Astrocyte of the spinal cord (primary cell): ENCODE measurements around the gene LAMB1.
A peak's percentile ranks its signal among the peaks of the same experiment; 100 is the strongest.
"Not testable (repeated sequence)": the region's sequence is repeated elsewhere in the genome, so short reads cannot be mapped to it uniquely, and the experiment has no call there.

Experiments
- DNase-seq: peaks from one replicate; pipeline ENCODE4 v3.0.0; 2011; ENCODE audit warnings: low read depth, low spot score
- H3K4me3 ChIP-seq: 2 replicates; pipeline ENCODE4 v1.5.1; 2011; ENCODE audit warnings: low read depth, mild to moderate bottlenecking, low read length, moderate library complexity
- in situ Hi-C: cut with HindIII; loops from 2 replicates; pipeline ENCODE4 v1.10.0; 2017; ENCODE audit warnings: low sequenced_read_pairs
- TF ChIP-seq, protein P1 (sequence below): IDR thresholded peaks from 2 replicates; pipeline ENCODE4 v1.5.1; 2012; ENCODE audit warnings: low read depth, mild to moderate bottlenecking, low read length, inconsistent platforms

LAMB1 gene

DNA sequence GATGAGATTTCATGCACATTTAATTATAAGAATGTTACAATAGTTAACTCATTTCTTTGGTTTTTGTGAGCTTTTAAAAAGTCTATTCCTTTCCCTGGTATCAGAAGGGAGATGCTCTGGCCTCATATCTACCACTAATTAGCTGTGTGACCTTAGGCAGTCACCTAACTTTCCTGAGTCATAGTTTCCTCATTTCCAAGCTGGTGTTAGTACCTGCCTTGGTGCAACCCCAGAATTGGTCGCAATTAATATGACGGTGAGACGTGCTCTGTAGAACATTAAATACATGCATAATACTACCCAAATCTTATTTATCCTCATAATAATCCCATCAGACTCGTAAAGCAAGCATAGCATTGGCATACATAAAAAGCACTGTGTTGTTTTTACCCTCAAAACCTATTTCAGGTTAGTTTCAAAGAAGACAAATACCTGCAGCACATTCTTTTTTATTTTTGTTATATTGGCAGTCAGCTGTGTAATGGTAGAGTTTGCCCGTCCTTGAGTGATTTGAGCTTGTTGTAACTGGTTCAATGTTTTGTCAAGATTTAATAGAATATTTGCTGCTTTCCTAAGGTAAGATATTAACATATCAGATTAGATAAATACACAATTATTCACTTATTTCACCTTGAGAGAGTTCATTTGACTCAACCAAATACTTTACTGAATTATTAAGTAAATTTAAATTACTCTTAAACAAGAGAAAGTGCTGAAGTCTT is 31.0 kb upstream of the LAMB1 start:
- H3K4me3 ChIP-seq = no peak overlapping the region
- DNase-seq = no peak
- TF ChIP-seq, protein P1, sequence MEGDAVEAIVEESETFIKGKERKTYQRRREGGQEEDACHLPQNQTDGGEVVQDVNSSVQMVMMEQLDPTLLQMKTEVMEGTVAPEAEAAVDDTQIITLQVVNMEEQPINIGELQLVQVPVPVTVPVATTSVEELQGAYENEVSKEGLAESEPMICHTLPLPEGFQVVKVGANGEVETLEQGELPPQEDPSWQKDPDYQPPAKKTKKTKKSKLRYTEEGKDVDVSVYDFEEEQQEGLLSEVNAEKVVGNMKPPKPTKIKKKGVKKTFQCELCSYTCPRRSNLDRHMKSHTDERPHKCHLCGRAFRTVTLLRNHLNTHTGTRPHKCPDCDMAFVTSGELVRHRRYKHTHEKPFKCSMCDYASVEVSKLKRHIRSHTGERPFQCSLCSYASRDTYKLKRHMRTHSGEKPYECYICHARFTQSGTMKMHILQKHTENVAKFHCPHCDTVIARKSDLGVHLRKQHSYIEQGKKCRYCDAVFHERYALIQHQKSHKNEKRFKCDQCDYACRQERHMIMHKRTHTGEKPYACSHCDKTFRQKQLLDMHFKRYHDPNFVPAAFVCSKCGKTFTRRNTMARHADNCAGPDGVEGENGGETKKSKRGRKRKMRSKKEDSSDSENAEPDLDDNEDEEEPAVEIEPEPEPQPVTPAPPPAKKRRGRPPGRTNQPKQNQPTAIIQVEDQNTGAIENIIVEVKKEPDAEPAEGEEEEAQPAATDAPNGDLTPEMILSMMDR = no peak
- in situ Hi-C loops = no loop called here

DNA sequence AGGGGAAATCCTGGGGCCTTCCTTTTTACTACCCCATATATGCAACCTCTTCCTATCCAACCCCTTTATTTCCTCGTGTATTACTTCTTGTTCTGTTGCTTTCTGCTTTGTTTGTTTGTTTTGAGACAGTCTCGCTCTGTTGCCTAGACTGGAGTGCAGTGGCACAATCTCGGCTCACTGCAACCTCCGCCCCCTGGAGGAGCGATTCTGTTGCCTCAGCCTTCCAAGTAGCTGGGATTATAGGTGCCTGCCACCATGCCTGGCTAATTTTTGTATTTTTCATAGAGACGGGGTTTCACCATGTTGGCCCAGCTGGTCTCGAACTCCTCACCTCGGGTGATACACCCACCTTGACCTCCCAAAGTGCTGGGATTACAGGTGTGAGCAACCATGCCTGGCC is 30.3 kb upstream of the LAMB1 start:
- in situ Hi-C loops, H3K4me3 ChIP-seq, DNase-seq: not testable (repeated sequence)

- TF ChIP-seq, protein P1 = no peak
- in situ Hi-C loops = no loop called here
- no peak overlapping the region for H3K4me3 ChIP-seq
- peak; percentile 40 for DNase-seq
Measured at GRCh38 chr7:108030516-108030915, 27.6 kb upstream of the LAMB1 start.

- H3K4me3 ChIP-seq = no peak overlapping the region
- TF ChIP-seq, protein P1 = no peak
- DNase-seq = no peak
- in situ Hi-C loops = no loop called here
Measured at GRCh38 chr7:108029034-108029433, 26.1 kb upstream of the LAMB1 start.

DNA sequence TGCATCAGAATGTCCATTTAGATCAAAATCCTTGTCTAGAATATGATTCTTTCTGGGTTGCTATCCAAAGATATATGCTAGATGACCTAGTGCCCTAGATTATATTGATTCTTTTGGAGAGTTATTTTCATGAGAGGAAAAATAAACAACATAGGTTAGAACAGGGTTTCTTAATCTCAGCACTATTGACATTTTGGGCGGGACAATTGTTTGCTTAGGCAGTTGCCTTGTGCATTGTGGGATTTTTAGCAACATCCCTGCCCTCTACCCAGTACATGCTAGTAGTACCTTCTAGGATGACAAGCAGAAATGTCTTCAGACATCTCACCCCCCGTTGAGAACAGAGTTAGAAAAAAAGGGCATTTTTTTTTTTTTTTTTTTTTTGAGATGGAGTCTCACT is 25.1 kb upstream of the LAMB1 start:
- DNase-seq = no peak
- H3K4me3 ChIP-seq = no peak overlapping the region
- TF ChIP-seq, protein P1 = no peak
- in situ Hi-C loops = no loop called here

DNA sequence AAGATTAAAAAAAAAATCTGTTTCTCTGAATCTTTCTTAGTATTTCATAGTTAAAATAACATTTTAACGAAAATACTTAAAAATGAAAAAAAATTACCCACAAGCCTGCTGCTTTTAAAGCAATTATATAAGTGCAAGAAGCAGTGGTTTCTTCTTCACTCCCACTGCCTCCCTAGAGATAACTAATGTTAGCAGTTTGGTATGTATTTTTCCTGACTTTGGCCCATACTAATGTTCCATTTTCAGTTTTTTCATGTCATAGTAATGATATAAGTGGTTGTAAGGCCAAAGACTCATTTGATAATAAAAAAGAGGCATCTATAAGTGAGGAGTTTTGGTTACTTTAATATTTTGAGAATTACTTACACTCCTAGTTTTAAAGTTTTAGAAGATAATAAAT is 24.3 kb upstream of the LAMB1 start:
- no peak overlapping the region for H3K4me3 ChIP-seq
- DNase-seq = no peak
- in situ Hi-C loops = no loop called here
- TF ChIP-seq, protein P1 = no peak

- in situ Hi-C loops = no loop called here
- H3K4me3 ChIP-seq = no peak overlapping the region
- TF ChIP-seq, protein P1 = no peak
- DNase-seq = no peak
Measured at GRCh38 chr7:108026647-108027046, 23.7 kb upstream of the LAMB1 start.
